ENCODE data around the gene CACNA1H. TPM values are rescaled to one million over a fixed set of nuclear protein-coding genes. Genes with fewer than 3 reads are reported as not detected.
A peak's percentile ranks its signal among the peaks of the same experiment; 100 is the strongest.
"Not testable (repeated sequence)": the region's sequence is repeated elsewhere in the genome, so short reads cannot be mapped to it uniquely, and the experiment has no call there.

CACNA1H gene
- total and polyA plus RNA-seq, 9 of the 15 experiments (the other 6 are each of a cell fraction or from before 2014, with no cell fraction given), result 0.10 to 0.18 TPM; not detected in 7

DNA sequence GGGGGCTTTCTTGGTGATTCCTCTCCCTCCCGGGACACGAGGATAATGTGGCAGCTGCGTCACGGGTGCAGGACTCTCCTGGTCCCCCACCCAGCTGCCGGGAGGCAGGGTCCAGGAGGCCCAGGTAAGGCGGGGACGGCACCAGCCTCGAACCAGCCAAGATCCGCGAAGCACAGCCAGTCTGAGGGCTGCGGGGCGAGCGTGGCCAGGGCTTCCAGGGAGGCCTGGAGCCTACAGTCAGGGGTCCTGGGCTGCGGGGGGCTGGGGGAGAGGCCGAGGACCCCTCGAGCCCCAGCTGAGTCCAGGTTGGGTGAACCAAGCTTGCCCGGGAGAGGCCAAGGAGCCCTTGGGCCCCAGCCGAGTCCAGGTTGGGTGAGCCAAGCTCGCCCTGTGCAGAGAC is 112.9 kb downstream of the CACNA1H start (continued):
- TF ChIP-seq, protein P1, sequence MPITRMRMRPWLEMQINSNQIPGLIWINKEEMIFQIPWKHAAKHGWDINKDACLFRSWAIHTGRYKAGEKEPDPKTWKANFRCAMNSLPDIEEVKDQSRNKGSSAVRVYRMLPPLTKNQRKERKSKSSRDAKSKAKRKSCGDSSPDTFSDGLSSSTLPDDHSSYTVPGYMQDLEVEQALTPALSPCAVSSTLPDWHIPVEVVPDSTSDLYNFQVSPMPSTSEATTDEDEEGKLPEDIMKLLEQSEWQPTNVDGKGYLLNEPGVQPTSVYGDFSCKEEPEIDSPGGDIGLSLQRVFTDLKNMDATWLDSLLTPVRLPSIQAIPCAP (CRISPR knock-in tag; IDR thresholded peaks at IDR 0.05; ENCODE audit: borderline replicate concordance), result no peak
- no peak for TF ChIP-seq PCBP1 (IDR thresholded peaks at IDR 0.05; ENCODE audit: low read depth, low read length, poor library complexity, severe bottlenecking)
- no peak for TF ChIP-seq NR2C2 (CRISPR knock-in tag; IDR thresholded peaks at IDR 0.05)
- no peak for TF ChIP-seq NR2C2 (tag; IDR thresholded peaks at IDR 0.05)

DNA sequence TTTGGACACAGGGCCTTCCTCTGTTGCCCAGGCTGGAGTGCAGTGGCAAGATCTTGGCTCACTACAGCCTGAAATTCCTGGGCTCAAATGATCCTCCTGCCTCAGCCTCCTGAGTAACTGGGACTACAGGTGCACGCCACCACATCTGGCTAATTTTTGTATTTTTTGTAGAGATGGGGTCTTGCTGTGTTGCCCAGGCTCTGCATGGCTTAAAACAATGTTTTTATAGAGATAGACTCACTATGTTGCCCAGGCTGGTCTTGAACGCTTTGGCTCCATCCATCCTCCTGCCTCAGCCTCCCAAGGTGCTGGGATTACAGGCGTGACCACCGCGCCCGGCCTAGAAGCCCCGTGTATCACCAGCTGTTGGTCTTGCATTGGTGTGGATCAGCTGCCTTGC is 116.5 kb downstream of the CACNA1H start:
- H3K4me1 ChIP-seq (replicated peaks in 1 of 2; ENCODE audit: control insufficient read depth in 2 of 2, insufficient read depth in 2 of 2, low read length in 2 of 2), result peaks cover 3 to 21% of the 10 kb centered on the region in 2 experiments; a peak in 3 of 5 replicates
- 66% methylated on average over 7 of the region's 7 CpGs for WGBS (ENCODE audit: insufficient coverage, low coverage, missing lambda C conversion rate)
- H4K20me1 ChIP-seq (replicated peaks; ENCODE audit: control insufficient read depth, insufficient read depth, low read length); H3K9ac ChIP-seq (ENCODE audit: insufficient read depth in 1 of 2, low read depth in 2 of 2, low read length in 2 of 2); in situ Hi-C loops (cut with MboI); H3K9me3 ChIP-seq (replicated peaks; ENCODE audit: control insufficient read depth, insufficient read depth, low read depth, low read length); DNase-seq (ENCODE audit: extremely low read depth in 1 of 4, low spot score in 3 of 4); H3K9me1 ChIP-seq (ENCODE audit: control insufficient read depth, insufficient read depth, low read length); H3K79me2 ChIP-seq (ENCODE audit: control insufficient read depth, insufficient read depth, low read length); H3K36me3 ChIP-seq (ENCODE audit: control insufficient read depth, insufficient read depth, low read length); H3K4me2 ChIP-seq (ENCODE audit: insufficient read depth, low read length); FAIRE-seq; BruUV-seq (replicated peaks); H3K27ac ChIP-seq (ENCODE audit: extremely low read depth, low read depth, low read length); intact Hi-C loops (cut with micrococcal nuclease); CTCF ChIA-PET (ENCODE audit: low intra/inter-chr PET ratio); ATAC-seq; H3K4me3 ChIP-seq: not testable (repeated sequence)
- peak; percentile 91 for TF ChIP-seq ZNF121 (CRISPR knock-in tag; conservative IDR thresholded peaks at IDR 0.05)
- H3K27me3 ChIP-seq (ENCODE audit: control insufficient read depth in 2 of 2, insufficient read depth in 2 of 2, low read length in 2 of 2), result peaks cover 2 to 12% of the 10 kb centered on the region in 2 experiments; a peak in 3 of 5 replicates
- POLR2A ChIA-PET, result interaction anchor here (1.4 kb wide), 1 partner anchor 8 kb away, joined by 3 read pairs; no protein-coding TSS in a partner anchor
- H2AFZ ChIP-seq (ENCODE audit: low read depth, low read length), result peak overlapping the region; percentile 81; the same call in 1 of the 2 replicates

Measured in K562 (cell line).